GM21737 (cell line): ENCODE data around the gene USP16.

ENCODE experiments used
- ATAC-seq: cut with Tn5 transposase; IDR thresholded peaks from one replicate; pipeline ENCODE4 v1.9.1; 2021; ENCODE audit warnings: mild to moderate bottlenecking, moderate library complexity; ENCODE audit not compliant: unreplicated experiment

The USP16 gene

GRCh38 chr21:29082046-29082815, 57.8 kb downstream of the USP16 start:
- no peak for ATAC-seq

DNA sequence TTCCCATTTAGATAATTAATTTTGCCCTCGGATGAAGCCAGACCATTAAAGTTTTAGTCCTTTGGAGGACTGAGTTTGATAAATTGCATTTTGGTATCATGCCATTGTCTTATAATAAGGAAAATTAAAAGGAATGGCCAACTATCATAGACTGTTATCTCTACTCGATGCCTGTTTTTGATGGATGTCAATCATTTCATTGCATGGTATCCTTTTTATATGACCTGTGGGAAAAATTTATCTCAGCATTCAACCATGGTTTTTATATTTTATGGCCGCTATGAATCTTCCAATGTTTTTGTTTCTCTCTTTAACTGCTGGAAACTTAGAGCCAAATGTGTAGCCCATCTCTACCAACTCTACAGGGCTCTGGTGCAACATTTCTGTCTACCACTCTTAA, 58.8 kb downstream of the USP16 start:
- no peak for ATAC-seq

DNA sequence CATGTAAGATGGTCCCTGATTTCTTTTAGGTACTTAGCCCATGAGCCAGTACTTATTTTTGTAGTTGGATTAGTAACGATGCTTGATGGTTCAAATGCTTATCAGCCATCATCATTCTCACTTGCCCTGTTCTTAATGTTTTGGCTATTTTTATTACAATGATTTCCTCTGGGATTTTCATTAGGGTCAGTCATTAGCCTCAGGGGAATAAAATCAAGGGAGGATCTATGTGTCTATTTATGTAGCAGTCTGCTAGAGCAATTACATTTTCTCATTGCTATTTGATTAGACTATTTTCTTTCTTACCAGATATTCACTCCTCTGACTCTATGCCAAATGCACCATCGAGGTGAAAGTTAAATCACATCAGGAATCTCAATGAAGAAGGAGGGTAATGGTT, 59.9 kb downstream of the USP16 start:
- no peak for ATAC-seq

- ATAC-seq = no peak
Observed at GRCh38 chr21:29085106-29085752, 60.8 kb downstream of the USP16 start.

DNA sequence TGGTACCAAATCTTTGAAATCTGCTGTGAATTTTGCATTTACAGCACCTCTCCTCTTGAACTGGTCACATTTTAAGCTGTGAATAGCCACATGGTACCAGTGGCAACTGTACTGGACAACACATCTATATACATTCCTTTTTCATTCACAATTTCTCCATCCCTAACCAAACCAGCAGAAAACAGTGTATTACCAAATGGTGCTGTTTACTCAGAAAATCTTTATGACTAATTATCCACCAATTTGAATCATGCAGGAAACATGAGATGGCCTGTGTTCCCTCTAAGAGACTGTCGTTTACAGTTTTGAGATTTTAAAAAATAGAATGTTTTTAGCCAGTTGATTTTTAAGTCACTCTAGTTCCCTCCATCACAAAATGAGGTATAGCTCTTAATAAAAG, 66.6 kb downstream of the USP16 start:
- no peak for ATAC-seq

DNA sequence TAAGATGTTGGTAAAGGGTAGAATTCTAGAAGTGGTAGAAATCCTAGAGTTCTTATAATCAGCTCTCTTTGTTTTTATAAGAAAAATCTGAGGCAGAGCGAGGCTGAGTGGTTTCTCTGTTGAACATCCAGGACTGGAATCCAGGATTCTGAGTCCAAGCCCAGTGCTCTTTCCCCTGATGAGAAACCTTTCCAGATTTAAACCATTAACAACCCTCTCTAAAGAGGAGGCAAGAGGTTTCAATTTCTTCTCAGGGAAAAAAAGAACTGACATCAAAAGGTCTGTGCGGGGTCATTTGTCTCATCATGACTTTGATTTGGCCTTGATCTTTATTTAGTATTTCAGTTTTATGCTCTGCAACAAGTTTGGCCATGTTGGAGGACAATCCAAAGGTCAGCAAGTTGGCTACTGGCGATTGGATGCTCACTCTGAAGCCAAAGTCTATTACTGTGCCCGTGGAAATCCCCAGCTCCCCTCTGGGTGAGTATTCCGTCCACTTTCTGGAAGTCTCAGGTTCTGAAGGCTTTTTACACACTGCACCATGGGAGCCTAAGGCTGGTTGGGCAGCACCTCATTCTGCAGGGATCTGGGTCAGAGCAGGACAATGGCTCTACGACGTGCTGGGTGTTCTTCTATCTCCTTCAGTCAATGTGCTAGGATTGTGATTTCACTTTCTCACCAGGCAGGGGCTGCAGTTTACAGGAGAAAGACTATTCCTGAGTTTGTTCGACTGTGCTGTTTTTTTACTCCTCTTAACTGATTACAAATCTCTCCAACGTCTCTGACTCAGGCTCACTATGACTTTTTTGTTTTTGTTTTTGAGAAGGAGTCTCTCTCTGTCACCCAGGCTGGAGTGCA, 67.9 kb downstream of the USP16 start:
- no peak for ATAC-seq

DNA sequence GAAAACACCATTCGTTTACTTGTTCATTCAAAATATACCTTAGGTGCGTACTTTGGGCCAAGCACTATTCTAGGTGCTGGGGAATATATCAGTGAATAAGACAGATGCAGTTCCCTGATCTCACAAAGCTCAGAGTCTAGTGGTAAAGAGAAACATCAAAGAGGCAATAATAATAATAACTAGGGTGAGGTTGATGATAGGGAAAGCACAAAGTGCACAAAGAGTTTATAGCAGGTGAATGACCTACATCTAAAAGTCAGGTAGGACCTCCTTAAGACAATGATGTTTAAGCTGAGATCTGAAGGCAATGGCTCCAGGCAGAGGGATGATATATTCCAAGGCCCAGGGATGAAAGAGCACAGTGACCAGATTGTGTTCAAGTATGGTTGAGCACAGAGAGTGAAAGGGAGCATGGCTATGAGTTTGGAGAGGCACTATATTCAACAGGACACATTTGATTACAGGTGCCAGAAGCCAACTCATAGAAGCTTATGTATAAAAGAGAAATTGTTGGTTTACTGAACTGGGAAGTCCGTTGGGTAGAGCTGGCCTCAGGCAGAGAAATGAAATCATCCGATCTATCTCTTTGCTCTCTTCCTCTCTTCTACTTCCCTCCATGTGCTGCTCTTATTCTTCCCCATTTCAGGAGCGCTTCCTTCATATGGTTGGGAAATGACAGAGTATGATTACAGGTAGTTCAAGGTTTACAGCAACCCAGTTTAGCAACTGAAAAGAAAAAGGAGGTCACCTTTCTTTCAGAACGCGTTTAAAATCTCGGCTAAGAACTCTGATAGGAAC, 71.9 kb downstream of the USP16 start:
- ATAC-seq = no peak

GRCh38 chr21:29098156-29098555, 73.7 kb downstream of the USP16 start:
- no peak for ATAC-seq

GRCh38 chr21:29102791-29103257, 78.4 kb downstream of the USP16 start:
- no peak for ATAC-seq
